ENCODE data around the gene HBG2. TPM values are rescaled to one million over a fixed set of nuclear protein-coding genes. Genes with fewer than 3 reads are reported as not detected.

Gene HBG2
- total RNA-seq, 2 donors from 2014 or later = not detected

DNA sequence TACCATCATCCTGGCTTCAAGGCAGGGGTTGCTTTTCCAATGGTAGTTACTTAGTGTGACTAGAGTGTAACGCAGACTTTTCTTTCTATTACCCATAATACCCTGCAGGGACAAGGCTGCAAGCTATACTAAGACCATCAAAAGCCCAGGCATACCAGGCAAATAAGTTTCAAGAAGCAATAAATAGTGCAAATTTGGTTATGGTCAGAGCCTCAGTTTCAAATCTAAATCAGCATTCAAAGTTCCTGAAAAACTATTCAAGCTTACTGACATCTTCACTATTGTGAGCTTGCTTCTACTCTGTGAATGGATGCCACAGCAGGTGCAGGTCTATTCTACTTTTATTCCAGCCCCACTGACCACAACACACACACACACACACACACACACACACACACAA is 25.2 kb downstream of the HBG2 start:
- H3K27ac ChIP-seq = no peak overlapping the region
- intact Hi-C loops (cut with DNase I) = no loop called here
- DNase-seq (ENCODE audit: low spot score) = no peak
- TF ChIP-seq, protein P1, sequence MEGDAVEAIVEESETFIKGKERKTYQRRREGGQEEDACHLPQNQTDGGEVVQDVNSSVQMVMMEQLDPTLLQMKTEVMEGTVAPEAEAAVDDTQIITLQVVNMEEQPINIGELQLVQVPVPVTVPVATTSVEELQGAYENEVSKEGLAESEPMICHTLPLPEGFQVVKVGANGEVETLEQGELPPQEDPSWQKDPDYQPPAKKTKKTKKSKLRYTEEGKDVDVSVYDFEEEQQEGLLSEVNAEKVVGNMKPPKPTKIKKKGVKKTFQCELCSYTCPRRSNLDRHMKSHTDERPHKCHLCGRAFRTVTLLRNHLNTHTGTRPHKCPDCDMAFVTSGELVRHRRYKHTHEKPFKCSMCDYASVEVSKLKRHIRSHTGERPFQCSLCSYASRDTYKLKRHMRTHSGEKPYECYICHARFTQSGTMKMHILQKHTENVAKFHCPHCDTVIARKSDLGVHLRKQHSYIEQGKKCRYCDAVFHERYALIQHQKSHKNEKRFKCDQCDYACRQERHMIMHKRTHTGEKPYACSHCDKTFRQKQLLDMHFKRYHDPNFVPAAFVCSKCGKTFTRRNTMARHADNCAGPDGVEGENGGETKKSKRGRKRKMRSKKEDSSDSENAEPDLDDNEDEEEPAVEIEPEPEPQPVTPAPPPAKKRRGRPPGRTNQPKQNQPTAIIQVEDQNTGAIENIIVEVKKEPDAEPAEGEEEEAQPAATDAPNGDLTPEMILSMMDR (IDR thresholded peaks at IDR 0.05) = no peak
- TF ChIP-seq POLR2A (IDR thresholded peaks at IDR 0.05) (no peak), POLR2AphosphoS5 (IDR thresholded peaks at IDR 0.05) (no peak)
- no peaks in the 10 kb centered on the region for H3K9me3 ChIP-seq
- no peaks in the 10 kb centered on the region for H3K27me3 ChIP-seq (replicated peaks; ENCODE audit: insufficient read depth)
- whole genome bisulfite sequencing = 94% methylated on average over 1 of the region's 1 CpG
- H3K36me3 ChIP-seq = no peaks in the 10 kb centered on the region
- H3K4me1 ChIP-seq (replicated peaks) = no peaks in the 10 kb centered on the region
- H3K4me3 ChIP-seq = no peak overlapping the region

DNA sequence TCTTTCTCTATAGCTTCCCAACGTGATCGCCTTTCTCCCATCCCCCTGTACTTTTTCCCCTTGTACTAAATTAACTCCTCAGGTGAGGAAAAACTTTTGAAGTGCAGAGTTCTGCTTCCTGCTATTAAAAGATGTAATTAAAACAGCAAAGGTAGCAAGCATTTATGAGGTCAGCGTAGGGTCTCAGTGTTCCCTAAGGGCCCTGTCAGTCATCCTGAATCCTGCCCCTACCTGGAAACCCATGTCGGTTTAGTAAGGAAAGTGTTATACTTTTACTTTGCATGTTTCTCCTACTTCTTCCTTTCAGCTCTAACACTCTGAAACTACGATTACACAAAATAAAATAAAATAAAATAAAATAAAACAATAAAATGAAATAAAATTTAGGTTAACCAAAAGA is 26.5 kb downstream of the HBG2 start:
- no peak overlapping the region for H3K27ac ChIP-seq
- DNase-seq (ENCODE audit: low spot score) = no peak
- no peak overlapping the region for H3K4me3 ChIP-seq
- no peaks in the 10 kb centered on the region for H3K9me3 ChIP-seq
- TF ChIP-seq POLR2A (IDR thresholded peaks at IDR 0.05) (no peak), POLR2AphosphoS5 (IDR thresholded peaks at IDR 0.05) (no peak)
- TF ChIP-seq, protein P1 (IDR thresholded peaks at IDR 0.05) = no peak
- no peaks in the 10 kb centered on the region for H3K4me1 ChIP-seq (replicated peaks)
- WGBS = 39% methylated on average over 5 of the region's 5 CpGs
- H3K27me3 ChIP-seq (replicated peaks; ENCODE audit: insufficient read depth) = no peaks in the 10 kb centered on the region
- intact Hi-C loops (cut with DNase I) = no loop called here
- no peaks in the 10 kb centered on the region for H3K36me3 ChIP-seq

DNA sequence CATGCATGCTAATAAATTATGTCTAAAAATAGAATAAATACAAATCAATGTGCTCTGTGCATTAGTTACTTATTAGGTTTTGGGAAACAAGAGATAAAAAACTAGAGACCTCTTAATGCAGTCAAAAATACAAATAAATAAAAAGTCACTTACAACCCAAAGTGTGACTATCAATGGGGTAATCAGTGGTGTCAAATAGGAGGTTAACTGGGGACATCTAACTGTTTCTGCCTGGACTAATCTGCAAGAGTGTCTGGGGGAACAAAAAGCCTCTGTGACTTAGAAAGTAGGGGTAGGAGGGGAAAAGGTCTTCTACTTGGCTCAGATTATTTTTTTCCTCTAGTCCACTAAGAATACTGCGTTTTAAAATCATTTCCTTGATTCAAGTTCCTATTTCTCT is 26.9 kb downstream of the HBG2 start:
- WGBS = 50% methylated on average over 1 of the region's 1 CpG
- intact Hi-C loops (cut with DNase I) = no loop called here
- Histone ChIP-seq H3K36me3 (no peaks in the 10 kb centered on the region), H3K27ac (no peak overlapping the region), H3K9me3 (no peaks in the 10 kb centered on the region), H3K4me3 (no peak overlapping the region), H3K27me3 (replicated peaks; ENCODE audit: insufficient read depth) (no peaks in the 10 kb centered on the region), H3K4me1 (replicated peaks) (no peaks in the 10 kb centered on the region)
- no peak for TF ChIP-seq POLR2AphosphoS5 (IDR thresholded peaks at IDR 0.05)
- no peak for TF ChIP-seq POLR2A (IDR thresholded peaks at IDR 0.05)
- TF ChIP-seq, protein P1 (IDR thresholded peaks at IDR 0.05) = no peak
- DNase-seq (ENCODE audit: low spot score) = no peak

DNA sequence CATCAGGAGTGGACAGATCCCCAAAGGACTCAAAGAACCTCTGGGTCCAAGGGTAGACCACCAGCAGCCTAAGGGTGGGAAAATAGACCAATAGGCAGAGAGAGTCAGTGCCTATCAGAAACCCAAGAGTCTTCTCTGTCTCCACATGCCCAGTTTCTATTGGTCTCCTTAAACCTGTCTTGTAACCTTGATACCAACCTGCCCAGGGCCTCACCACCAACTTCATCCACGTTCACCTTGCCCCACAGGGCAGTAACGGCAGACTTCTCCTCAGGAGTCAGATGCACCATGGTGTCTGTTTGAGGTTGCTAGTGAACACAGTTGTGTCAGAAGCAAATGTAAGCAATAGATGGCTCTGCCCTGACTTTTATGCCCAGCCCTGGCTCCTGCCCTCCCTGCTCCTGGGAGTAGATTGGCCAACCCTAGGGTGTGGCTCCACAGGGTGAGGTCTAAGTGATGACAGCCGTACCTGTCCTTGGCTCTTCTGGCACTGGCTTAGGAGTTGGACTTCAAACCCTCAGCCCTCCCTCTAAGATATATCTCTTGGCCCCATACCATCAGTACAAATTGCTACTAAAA is 27.8 kb downstream of the HBG2 start, which contains the start of gene HBB:
HBB (minus strand) TSS at position 340 of the 579 bp plus-strand sequence; CDS start at position 290, 50 bp downstream.
- H3K27me3 ChIP-seq (replicated peaks; ENCODE audit: insufficient read depth) = no peaks in the 10 kb centered on the region
- H3K4me1 ChIP-seq (replicated peaks) = no peaks in the 10 kb centered on the region
- H3K4me3 ChIP-seq = no peak within 1 kb of the TSS
- no peaks in the 10 kb centered on the region for H3K9me3 ChIP-seq
- TF ChIP-seq POLR2AphosphoS5 (IDR thresholded peaks at IDR 0.05) (no peak), POLR2A (IDR thresholded peaks at IDR 0.05) (no peak)
- TF ChIP-seq, protein P1 (IDR thresholded peaks at IDR 0.05) = no peak
- intact Hi-C loops (cut with DNase I) = no loop called here
- H3K27ac ChIP-seq = no peak within 1 kb of the TSS
- no peaks in the 10 kb centered on the region for H3K36me3 ChIP-seq
- 82% methylated on average over 3 of the region's 3 CpGs for WGBS
- no peak for DNase-seq (ENCODE audit: low spot score)

DNA sequence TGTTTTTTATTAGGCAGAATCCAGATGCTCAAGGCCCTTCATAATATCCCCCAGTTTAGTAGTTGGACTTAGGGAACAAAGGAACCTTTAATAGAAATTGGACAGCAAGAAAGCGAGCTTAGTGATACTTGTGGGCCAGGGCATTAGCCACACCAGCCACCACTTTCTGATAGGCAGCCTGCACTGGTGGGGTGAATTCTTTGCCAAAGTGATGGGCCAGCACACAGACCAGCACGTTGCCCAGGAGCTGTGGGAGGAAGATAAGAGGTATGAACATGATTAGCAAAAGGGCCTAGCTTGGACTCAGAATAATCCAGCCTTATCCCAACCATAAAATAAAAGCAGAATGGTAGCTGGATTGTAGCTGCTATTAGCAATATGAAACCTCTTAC is 29.1 kb downstream of the HBG2 start:
- H3K27ac ChIP-seq = no peak overlapping the region
- no peak for DNase-seq (ENCODE audit: low spot score)
- no peak overlapping the region for H3K4me3 ChIP-seq
- H3K9me3 ChIP-seq = no peaks in the 10 kb centered on the region
- no peak for TF ChIP-seq POLR2AphosphoS5 (IDR thresholded peaks at IDR 0.05)
- no peak for TF ChIP-seq POLR2A (IDR thresholded peaks at IDR 0.05)
- TF ChIP-seq, protein P1 (IDR thresholded peaks at IDR 0.05) = no peak
- no peaks in the 10 kb centered on the region for H3K36me3 ChIP-seq
- intact Hi-C loops (cut with DNase I) = no loop called here
- H3K4me1 ChIP-seq (replicated peaks) = no peaks in the 10 kb centered on the region
- WGBS = 57% methylated on average over 2 of the region's 2 CpGs
- no peaks in the 10 kb centered on the region for H3K27me3 ChIP-seq (replicated peaks; ENCODE audit: insufficient read depth)
